Middle frontal gyrus (tissue), 1 donor: ENCODE results near the gene ATPAF2.
"Not testable (repeated sequence)": the region's sequence is repeated elsewhere in the genome, so short reads cannot be mapped to it uniquely, and the experiment has no call there.

Source experiments
- DNase-seq: peaks from one replicate; pipeline ENCODE4 v3.0.0-alpha.2; 2015; ENCODE audit warnings: low spot score; ENCODE audit errors: extremely low spot score

ATPAF2 gene

DNA sequence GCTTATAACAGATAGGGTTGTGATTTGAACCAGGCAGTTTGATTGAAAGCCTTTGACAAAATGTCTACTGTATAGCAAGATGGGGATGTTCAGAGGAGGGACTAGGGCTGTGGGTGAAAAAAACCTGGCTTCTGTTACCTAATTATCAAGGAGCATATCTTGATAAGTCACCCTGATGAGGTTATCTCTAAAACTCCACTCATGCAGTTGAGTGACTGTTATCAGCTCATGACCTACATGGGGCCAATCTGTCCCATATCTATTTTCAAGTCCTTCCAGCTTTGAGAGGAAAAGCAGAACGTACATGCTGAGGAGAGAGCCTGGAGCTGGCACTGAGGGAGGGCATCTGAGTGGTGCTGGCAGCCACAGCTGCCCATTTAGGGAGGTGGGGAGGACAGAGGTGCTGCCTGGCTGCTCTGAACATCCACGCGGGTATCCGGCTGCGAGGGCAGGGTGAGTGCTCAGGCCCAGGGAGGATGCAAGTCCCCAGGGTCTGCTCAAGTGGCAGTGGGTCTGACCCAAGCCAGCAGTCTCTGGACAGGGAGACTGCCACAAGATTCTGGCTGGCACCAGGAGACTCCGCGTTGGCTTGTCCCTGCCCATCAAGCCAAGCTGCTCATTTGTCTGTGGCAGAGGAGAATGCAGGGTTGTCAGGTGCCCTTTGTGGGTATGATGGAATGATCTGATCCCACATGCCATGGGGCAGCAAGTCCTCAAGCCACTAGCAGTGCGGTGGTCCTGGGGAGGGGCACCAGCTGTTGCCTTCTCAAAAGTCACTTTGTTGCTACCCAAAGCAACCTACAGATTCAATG is 29.2 kb downstream of the ATPAF2 start:
- no peak for DNase-seq

DNA sequence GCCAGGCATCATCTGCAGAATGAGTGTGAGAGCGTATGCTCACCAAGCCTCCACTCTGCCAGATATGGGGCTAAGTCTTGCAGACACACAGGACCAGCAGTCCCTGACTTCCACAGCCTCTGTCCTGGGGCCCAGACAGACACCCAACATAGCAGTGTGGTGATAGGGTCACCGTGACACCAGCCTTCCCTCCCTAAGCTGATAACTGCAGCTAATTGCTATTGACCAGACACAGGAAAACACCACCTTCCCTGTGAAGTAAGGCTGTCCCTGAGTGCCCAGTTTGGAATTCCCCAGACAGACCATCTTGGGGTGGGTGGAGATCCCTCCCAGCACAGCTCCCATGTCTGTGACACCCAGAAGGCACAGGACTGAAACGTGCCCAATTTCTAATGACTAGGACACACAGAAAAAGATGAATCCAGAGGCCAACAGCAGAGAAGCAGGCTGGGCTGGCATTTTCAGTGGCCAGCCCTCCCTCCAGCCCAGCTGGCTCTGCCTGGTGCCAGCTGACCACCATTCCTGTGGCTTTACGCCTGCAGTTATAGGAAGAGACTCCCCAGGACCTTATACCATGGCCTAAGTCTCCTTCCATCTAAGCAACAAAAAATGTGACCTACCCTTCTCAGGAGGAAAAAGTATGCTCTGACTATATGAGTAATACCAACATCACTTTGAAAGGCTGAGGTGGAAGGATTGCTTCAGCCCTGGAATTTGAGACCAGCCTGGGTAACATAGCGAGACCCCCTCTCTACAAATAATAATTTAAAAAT is 30.3 kb downstream of the ATPAF2 start:
- no peak for DNase-seq

DNA sequence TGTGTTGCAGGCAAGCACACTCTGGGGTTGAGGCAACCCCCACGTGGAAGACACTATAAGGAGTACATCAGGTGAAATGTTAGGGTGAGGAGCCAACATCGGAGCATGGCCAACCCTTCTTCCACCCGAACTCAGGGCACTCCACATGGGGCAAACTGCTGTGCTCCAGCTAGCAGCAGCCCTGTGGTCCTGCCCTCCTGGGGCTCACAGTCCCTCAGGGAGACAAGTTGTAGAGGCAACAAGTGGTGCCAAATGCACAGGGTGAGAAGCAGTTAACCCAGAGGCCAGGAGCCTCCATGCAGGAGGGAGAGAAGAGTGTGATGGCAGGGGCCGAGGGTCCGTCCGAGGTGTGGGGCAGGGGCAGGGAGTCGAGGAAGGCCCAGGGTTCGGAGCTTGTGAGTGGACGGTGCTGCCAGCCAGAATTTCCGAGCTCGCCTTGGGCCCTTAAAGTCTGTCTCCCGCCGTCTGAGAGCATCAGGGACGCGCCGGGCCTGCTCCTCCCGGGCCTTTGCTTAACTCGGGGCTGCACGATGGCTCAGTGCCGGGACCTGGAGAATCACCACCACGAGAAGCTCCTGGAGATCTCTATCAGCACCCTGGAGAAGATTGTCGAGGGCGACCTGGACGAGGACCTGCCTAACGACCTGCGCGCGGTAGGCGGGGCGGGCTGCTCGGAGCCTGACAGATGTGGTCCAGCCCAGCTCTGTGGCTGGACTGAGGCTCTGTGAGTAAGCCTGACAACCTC is 32.3 kb downstream of the ATPAF2 start:
- DNase-seq: no peak

DNA sequence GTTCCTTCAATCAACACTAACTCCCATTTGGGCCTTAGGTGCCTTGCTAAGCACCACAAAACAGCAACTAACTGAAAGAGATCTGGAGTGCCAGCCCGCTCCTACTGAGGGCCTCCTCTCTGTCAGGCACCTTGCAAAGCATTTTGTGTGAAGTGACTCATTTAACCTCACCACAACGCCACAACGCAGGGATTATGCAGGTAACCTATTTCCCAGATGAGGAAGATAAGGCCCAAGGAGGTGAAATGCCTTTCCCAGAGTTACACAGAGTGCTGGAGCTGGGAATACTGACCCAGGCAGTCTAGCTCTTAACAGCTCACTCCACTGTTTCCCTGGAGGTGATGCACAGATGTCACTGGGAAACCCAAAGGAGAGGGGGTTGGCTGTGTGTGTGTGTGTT is 33.5 kb downstream of the ATPAF2 start:
- no peak for DNase-seq

DNA sequence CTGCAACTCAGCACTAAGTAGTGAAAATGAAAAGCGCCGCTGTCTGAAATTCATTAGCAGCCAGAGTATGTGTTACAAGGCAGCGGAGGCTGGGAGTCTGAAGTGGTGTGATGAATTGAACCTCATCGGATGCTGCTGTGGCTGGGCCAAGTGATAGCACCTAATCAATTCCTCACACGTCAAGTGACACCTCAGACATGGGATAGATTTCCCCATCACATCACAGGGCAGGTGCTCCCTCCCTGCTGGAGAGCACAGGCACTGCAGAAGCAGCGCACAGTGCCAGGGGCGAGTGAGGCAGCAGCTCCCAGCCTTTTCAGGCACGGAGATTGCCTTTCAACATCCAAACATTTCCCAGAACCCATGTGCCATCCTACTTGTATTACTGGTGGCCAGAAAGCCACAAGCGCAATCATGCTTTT is 34.1 kb downstream of the ATPAF2 start:
- no peak for DNase-seq

DNA sequence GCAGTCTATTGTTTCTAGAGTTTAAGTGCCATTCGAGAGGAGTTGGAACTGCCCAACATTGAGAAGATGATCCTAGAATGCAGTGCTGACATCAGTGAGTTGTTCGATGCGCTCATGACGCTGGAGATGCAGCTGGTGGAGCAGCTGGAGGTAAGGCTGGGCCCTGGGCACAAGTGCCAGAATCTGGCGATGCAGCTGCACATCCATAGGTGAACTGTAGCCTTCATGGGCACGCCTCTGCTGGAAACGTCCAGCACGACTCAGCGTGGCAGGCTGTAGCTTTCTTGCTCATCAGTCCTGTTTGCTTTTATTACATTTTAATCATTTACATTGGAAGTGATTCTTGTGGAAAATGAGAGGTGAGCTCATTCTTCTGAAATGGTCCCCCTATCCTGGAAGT is 34.6 kb downstream of the ATPAF2 start:
- no peak for DNase-seq

DNA sequence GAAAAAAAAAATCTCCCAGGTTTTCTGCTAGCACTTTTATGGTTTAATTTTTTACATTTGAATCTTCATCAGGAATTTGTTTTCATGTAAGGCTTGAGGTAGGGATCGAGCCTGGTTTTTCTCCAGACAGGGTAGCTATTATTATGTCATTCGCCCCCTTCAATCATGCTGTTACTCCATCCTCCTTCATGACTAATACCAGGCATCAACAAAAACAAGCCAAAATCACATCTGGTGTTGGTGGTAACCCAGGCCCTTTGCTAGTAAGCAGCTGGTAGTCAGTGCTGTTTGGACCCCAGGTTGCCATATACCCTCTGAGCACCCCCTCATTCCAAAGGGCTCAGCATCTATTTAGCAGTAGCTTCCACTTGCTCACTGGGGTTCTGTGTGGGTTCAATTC is 36.8 kb downstream of the ATPAF2 start:
- DNase-seq: no peak

DNA sequence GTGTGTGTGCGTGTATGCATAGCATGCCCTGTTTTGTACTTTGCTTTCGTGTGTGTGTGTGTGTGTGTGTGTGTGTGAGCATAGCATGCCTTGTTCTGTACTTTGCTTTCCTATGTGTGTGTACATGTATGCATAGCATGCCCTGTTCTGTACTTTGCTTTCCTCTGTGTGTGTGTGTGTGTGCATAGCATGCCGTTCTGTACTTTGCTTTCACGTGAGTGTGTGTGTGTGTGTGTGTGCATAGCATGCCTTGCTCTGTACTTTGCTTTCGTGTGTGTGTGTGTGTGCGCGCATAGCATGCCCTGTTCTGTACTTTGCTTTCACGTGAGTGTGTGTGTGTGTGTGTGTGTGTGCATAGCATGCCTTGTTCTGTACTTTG is 38.9 kb downstream of the ATPAF2 start:
- DNase-seq: no peak

DNA sequence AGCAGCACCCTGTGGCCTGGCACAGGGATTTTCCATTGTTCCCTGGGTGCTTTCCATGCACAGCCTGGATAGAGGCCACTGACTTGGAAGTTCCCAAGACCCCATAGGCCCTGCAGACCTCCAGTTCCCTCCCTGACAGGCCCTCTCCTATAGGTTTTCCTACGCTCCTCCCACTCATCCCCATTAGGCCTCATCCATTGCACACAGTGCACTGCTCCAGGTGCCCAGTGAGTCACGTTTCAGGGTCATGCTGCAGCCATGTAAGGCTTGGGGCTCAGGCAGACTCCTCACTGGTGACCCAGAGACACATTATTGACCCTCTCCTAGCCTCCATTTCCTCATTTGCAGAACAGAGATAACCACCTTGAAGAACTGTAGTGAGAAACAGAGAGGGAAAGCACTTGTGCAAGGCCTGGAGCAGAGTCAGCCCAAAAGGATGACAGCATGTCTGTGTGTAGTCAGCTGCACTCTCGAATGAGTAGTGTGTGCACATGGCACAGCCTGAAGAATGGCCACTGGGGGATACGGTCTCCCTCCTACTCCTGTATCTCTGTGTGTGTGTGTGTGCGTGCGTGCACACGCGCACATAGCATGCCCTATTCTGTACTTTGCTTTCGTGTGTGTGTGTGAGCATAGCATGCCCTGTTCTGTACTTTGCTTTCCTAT is 39.5 kb downstream of the ATPAF2 start:
- no peak for DNase-seq

DNA sequence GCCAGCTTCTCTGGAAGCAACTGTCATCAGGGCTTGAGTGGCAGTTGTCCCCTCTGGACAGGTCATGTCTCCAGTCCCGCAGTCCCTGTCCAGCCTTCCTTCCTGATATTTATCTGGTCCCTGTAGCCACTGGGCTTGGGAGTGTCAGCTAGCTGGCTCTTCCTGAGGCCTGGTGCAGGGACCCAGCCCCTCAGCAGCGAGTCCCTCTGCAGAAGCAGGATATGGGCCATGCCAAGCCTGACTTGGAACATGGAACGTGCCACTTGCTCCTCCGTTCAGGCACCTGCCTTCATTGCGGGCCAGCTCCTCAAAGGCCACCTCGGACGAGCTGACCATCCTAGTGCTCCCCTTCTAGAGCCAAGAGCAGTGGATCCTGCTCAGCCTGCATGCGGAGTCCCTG is 40.0 kb downstream of the ATPAF2 start:
- no peak for DNase-seq

DNA sequence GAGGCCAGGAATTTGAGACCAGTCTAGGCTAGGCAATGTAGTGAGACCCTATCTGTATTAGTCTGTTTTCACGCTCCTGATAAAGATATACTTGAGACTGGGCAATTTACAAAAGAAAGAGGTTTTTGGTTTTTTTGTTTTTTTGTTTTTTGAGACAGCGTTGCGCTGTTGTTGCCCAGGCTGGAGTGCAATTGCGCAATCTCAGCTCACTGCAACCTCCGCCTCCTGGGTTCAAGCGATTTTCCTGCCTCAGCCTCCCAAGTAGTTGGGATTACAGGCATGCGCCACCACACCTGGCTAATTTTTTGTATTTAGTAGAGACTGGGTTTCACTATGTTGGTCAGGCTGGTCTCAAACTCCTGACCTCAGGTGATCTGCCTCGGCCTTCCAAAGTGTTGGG is 43.1 kb downstream of the ATPAF2 start:
- not testable (repeated sequence) for DNase-seq

DNA sequence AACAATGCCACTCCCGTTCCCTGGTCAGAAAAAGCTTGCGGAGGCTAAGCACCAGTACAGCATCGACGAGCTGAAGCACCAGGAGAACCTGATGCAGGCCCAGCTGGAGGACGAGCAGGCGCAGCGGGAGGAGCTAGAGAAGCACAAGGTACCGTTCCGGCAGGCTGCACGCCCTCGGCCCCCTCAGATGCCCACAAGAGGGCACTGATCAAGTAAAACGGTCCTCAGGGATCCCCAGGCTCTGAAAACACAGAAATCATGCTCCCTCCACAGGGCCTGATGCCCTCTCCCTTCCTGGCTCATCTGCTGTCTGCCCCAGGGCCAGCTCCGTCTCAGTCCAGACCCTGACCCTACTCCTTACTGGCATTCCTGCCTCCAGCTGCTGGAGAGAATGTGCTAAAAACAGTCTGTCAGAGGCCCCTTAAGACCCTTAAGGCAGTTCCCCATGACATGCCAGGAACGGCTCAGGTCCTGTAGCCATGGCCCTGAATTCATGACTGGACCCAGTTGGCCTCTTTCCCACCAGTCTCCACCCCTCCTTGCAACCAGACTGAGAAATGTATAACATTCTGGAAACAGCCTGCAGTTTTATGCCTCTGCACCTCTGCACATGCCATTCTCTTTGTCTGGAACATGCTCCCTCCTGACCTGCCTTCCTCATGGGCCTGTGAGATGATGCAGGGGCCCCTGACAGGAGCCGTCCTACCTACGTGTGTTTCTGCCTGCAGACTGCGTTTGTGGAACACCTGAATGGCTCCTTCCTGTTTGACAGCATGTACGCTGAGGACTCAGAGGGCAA is 44.5 kb downstream of the ATPAF2 start:
- no peak for DNase-seq

DNA sequence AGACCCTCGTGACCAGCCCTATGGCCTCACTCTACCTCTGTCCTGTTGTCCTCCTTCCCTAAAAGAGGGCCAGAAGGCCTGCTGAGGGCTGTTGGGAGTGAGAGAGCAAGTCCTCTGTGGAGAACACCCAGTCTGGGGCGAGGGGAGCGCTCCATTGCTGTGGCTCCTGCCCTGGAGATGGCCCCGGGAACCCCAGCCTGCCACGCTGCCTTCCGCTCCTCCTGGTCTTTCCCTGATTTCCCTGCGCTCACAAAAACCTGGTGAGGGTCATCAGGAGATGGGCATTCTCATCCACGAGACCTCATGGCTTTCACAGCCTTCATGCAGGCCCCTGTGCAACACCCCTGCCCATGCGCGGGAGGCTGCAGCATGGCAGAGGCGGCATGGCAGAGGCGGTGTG is 45.1 kb downstream of the ATPAF2 start:
- no peak for DNase-seq

DNA sequence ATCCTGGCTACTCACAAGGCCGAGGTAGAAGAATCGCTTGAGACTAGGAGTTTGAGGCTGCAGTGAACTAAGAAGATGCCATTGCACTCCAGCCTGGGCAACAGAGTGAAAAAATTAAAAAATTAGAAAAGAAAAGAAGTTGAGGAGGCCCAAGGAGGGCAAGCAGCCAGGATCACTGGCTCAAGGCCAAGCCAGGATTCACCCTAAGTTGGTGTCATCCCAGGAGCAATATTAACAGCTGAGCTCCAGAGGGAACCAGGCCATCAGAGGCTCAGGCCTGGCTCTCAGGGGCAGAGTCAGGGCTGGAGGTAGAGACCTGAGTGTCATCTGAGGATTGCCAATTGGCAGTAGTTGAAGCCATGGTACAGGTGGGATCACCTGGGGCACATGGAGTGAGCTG is 45.6 kb downstream of the ATPAF2 start:
- DNase-seq: no peak

DNA sequence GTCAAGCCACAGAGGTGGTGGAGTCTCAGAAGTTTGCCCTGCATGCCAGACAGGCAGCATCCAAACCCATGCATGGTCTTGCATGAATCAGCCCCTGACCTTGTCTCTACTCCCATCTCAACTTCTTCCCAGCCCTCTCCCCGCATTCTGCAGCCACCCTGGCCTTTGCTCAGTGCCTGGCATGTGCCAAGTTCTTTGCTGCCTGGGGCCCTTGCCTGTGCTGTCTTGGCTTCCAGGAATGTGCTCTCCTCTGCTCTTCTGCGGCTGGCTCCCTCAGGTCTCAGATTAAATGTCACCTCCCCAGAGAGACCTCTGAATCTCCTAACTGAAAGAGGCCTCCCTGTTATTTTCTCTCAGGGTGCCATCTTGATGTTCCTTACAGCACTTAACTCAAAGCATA is 48.7 kb downstream of the ATPAF2 start:
- no peak for DNase-seq

DNA sequence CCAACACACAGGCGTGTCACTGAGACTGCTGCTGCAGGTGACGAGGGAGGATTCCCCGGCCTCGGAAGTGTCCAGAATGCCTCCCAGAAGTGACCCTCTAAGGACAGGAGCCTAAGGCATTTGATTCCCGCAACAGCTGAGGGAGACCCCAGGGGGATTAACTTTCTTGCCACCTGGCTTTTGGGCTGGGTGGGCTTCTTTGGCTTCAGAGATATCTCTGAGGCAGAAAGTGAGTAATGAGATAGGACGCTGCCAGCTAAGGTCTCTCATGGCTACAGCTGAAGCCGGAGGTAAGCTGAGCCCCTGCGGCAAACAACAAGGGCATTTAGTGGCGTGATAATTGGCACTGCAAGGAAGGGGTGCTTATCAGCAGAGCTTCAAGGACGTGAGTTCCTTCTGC is 49.4 kb downstream of the ATPAF2 start:
- DNase-seq: no peak

DNA sequence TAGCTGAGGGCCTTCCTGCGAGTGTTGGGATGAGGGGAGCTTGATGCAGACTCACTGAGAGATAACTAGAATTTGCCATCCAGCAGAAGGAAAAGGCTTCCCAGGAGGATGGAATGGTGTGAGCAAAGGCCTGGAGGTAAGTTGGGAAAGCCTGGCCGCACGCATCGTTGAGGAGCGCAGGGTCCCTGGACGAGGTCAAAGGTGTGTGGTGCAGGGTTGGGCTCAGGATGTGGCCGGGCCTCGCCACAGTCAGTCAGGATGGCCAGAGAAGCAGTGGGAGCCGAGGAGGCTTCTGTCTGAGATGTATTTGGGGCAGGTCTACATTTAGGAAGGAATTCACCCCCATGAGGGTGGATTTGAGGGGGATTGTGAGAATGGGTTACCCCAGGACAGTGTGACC is 49.9 kb downstream of the ATPAF2 start:
- DNase-seq: no peak

DNA sequence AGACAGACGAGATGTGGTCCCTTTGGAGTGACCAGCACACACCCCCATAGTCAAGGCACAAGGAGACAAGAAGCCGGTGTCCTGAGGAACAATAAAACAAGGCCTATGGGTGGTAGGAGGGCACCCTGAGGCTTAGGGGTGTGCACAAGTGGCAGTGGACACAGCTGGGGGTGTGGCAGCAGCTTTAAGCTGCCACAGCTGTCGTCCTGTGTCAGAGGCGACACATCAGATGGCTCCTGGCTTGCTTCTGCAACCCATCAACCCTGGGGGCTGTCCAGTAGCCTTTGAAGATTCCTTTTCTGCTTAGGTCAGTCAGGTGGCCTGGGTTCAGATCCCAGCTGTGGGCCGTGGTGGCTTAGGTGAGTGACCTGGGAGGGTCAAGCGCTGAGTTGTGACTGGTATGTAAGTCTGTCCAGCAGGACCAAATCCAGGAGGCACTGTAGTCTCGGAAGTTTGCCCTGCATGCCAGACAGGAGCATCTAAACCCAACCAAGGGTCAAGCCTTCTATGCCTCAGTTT is 50.5 kb downstream of the ATPAF2 start:
- no peak for DNase-seq

DNA sequence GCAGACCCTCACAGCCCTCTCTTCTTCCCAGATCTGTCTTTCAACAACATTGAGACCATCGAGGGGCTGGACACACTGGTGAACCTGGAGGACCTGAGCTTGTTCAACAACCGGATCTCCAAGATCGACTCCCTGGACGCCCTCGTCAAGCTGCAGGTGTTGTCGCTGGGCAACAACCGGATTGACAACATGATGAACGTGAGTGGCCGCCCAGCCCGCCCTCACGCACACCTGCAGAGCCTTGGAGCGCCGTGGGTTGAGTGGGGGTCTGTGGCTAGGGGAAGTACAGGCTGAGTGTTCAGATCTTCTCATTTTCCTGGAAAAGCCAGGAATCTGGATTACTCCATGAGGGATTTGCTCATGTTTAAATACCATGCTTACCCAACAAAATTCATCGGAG is 51.1 kb downstream of the ATPAF2 start:
- no peak for DNase-seq

DNA sequence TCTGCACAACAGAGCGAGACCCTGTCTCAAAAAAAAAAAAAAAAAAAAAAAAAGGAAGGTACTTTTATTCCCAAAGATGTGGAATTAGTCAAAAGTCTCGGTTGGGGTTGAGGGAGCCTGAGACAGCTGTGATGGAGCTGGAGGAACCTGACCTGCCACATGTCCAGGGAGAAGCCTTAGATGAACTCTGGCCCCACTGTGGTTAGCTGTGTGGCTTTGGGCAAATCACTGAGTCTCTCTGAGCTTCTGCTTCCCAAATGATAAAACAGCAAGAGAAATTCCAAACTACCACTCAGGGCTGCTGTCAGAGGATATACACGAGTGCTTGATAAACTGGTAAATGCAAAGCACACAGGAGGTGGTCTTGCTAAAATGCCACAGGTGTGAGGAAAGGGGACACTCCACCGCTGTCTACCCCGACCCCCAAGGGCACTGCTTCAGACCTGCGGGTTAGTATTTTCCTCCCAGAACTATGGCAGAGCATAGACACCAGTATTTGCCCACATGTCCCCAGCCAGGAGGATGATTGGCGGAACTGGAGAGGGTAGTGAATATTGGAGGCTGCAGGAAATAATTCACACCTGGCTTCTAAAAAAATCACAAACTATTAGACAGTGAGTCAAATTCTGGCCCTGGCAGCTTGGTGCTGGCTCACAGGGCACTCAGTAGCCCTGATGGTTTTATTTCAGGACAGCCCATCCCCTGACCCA is 51.6 kb downstream of the ATPAF2 start:
- DNase-seq: no peak
